Midbrain (tissue), 1 donor: ENCODE data around the gene ERC2.
"Not testable (repeated sequence)": the region's sequence is repeated elsewhere in the genome, so short reads cannot be mapped to it uniquely, and the experiment has no call there.

Experiments used
- DNase-seq: peaks from one replicate; lab custom pipeline; 2025; lab: John Stamatoyannopoulos, UW

The ERC2 gene

DNA sequence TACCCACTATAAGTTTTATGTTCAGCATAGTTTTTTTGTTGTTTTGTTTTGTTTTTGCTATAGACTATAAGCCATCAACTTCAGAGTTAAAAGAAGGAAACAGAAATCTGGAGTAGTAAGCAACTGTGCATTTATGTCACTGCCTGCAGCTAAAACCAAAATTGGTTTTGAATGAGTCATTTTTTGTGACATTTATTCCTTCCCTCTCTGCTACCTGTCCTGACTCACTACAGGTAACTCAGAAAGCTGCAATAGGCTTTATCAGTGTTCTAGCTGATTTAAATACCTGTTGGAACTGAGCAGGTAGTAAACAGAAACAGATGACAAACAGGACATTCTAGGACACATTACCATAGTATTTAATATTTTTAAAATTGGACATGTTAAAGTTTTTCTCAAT is 587.9 kb downstream of the ERC2 start:
- no peak for DNase-seq

GRCh38 chr3:55879901-55880331 is 588.4 kb downstream of the ERC2 start:
- DNase-seq = no peak

GRCh38 chr3:55877703-55878102 is 590.6 kb downstream of the ERC2 start:
- no peak for DNase-seq

DNA sequence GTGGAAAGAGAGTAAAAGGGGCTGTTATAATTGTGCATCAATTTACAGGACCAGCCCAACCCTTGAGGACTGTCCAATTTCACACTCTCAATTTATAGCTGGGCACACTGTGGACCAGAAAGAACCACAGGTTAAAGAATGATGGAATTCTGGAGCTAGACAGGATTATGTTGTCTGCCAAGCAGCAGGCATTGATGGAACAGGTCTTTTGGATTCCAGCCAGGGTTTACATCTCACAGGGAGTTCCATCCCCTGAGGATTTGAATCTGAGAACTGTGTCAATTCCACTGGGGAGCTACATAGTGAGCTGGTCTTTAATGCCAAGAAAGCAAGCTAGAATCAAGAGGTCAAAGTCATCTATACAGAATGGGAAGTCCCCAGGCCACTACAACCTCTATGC is 591.7 kb downstream of the ERC2 start:
- DNase-seq = no peak

DNA sequence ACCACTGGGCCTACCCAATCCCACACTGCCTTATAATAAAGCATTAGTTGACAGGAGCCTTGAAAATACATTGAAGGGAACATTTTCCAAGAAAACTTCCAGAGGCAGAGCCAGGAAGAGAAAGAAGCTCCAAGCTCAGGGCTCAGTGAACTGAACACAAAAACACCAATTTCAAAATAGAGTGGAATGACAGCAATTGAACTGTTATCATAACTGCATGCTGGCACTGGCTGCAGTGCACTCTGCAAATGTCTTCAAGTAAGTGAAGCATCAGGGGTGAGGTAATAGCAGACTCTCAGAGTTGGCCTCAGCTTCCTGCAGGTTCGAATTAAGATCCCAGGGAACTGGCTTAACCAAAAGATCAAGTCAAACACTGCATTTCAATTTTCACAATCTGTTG is 593.2 kb downstream of the ERC2 start:
- DNase-seq = no peak

- no peak for DNase-seq
These were observed 594.6 kb downstream of the ERC2 start for GRCh38 chr3:55873523-55874254.

GRCh38 chr3:55870594-55870993 is 597.7 kb downstream of the ERC2 start:
- no peak for DNase-seq

DNA sequence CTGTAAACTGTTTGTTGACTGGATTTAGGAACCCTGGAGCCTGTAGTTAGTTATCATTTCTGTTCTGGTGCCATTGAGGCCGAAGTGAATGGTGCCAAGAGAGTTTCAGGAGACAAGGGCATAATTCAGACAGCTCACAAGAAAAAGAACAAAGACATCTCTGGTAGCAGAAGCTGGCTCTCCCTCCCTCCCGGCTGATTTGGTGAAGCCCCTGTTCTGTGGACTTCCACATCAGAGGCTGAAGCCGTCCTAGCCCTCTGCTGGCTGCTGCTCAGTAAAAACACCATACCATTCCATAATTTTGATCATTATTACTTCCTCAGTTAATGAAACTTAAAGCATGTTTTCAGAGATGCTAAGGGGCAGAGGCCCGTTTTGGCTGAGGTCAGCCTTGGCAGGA is 599.9 kb downstream of the ERC2 start:
- DNase-seq = no peak

DNA sequence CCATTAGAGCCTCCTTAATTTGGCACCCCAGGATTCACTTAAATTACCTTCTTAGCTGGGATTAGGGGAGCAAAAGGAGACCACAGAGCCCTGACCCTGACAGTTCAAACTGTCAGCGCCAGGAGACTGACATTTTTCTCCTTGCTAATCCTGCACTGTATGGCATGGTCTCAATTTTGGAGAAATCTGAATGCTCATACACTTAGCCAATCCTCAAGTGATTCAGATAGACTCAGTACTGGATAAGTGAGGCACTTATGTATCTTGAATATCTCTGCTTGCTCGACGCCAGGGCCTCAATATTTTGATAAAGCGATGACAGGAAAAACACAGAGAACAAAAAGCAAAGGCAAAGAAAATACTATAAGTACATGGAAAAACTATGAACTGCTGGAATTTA is 605.2 kb downstream of the ERC2 start:
- DNase-seq = no peak

DNA sequence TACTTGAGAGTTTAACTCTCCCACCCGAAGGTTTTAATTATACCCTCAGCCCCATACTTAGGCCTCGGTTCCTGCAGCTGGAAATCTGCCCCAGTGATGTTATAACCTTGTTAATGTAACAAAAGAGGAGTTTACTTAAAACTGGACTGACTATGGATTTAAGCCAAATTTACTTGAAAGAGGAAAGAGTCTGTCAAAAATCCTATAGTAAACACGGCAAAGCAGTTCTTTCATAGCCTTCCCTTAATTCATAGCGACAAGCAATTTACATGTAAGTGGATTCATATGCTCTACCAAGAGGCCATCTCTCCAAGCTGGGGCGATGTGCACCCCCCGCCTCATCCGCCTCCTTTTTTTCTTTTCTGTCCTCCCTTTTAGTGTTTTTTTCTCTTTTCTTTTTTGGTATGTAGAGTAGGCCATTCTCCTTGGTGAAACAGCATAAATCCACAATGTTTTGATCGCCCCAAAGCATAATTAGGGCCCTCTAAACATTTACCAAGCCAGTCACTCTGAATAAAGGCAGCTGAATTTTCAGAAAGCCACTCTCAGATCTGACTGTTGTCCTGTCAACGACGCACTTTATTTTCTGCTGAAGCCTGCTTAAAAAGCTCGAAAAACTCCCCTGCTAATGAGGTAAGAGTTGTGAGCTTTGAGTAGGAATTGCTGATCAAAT is 608.1 kb downstream of the ERC2 start:
- DNase-seq = no peak

- DNase-seq = no peak
These were observed 609.0 kb downstream of the ERC2 start for GRCh38 chr3:55859305-55859704.

GRCh38 chr3:55858727-55859126 is 609.5 kb downstream of the ERC2 start:
- no peak for DNase-seq

GRCh38 chr3:55858302-55858701 is 610.0 kb downstream of the ERC2 start:
- no peak for DNase-seq

DNA sequence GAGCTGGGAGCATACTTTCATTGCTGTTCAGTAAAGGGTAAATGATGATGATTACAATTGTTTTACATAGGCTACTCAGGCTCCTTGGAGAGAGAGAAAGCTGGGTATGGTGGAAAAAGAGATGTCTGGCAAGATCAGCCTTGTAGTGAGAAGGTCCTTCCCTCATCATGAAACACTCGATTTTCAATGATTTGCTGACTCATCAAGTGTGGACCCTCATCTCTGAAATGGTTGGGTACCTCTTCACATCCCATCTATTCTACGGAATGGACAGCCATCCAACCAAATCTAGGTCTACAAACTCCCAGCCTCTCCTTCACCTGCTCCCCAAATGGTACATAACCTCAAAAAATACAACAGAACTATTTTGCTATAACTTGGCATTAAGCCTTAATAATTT is 610.6 kb downstream of the ERC2 start:
- no peak for DNase-seq

GRCh38 chr3:55855311-55855710 is 613.0 kb downstream of the ERC2 start:
- no peak for DNase-seq

GRCh38 chr3:55854494-55854893 is 613.8 kb downstream of the ERC2 start:
- no peak for DNase-seq

DNA sequence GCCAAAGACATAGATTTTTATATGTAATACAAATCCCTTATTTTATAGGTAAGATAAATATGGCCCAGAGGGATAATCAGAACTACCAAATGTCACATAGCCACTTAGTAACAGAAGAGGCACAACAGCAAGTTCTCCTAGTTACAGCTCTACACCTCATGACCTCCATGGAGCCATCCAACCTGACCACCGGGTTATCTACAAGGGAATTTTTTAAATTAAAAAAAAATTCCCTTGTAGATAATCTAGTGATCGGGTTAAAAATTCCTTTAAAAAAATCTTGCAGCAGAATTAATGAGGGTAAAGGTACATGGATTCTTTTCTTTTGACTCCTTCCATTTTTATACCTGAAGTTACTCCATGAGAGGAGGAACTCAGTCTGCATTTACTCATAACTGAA is 615.9 kb downstream of the ERC2 start:
- no peak for DNase-seq

GRCh38 chr3:55842204-55842603 is 626.1 kb downstream of the ERC2 start:
- DNase-seq = no peak

- DNase-seq = not testable (repeated sequence)
These were observed 636.4 kb downstream of the ERC2 start for GRCh38 chr3:55831876-55832275.

GRCh38 chr3:55828712-55829111 is 639.6 kb downstream of the ERC2 start:
- DNase-seq = no peak

DNA sequence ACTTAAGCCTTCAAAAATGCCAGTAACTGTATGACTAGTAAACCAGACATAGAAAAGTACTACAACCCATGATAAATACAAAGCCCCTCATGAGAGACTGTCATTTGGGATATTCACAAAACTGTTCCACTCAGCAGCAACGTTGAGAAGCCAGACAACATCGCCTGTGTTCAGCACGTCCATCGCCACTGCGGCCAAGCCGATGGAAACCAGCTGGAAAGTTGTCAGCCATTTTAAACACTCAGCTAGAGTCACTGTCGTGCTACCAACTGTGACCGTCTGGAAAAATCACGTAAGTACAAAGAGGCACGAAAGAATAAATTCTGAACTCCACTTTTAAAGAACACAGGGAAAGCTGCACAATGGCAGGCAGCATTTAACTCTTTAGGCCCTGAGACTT is 640.5 kb downstream of the ERC2 start:
- DNase-seq = no peak

GRCh38 chr3:55826731-55827496 is 641.4 kb downstream of the ERC2 start:
- DNase-seq = no peak

DNA sequence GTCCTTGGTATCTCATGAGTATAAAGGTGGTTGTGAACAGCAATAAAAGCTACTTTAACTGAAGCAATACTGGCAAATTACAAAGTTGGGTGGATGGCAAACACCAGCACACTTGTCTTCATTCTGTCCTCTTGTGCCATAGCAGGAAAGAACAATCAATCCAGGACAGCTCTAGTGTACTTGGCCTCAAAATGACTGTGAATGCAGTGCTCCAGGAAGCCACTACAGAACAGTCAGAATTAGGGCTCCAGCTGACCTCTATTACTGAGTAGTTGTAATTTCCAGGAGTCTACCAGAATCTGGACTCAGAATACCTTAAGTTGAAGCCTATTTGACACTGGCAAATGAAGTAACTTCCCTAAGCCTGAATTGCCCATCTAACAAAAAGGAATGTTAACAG is 642.2 kb downstream of the ERC2 start:
- DNase-seq = no peak
